Measurements from ENCODE around the gene SERPINE2.

- TF ChIP-seq CTCF (IDR thresholded peaks at IDR 0.05) (no peak), POLR2A (IDR thresholded peaks at IDR 0.05) (no peak)
Observed at GRCh38 chr2:224023188-224023587, 15.9 kb downstream of the SERPINE2 start.

Measured in heart left ventricle (tissue), 13 donors.